AG04449 (cell line): Measurements from ENCODE around the gene LSS.

Experiments
- CTCF ChIA-PET: fragments of 350-600 bp; formaldehyde crosslinking; extraction: SDS; loops from one replicate; lab custom pipeline; 2021; ENCODE audit warnings: antibody characterized with exemption; lab: Yijun Ruan, JAX
- POLR2A ChIA-PET: fragments of 400-600, 350-600 bp; formaldehyde crosslinking; extraction: SDS; loops from one replicate; lab custom pipeline; 2020; ENCODE audit warnings: antibody characterized with exemption, inconsistent platforms; lab: Yijun Ruan, JAX
- DNase-seq: peaks from one replicate; pipeline ENCODE4 v3.0.0-alpha.2; 2010; ENCODE audit warnings: low read depth, low spot score
- H3K4me3 ChIP-seq: 2 replicates; pipeline ENCODE4 v1.5.1; 2011; ENCODE audit warnings: low read depth, mild to moderate bottlenecking, control low read depth, low read length
- CTCF ChIP-seq: IDR thresholded peaks from one replicate; pipeline ENCODE4 v1.5.1; 2011; ENCODE audit warnings: mild to moderate bottlenecking, moderate library complexity, low read length, control low read depth, inconsistent platforms; ENCODE audit not compliant: insufficient read depth; ENCODE audit errors: missing control alignments

The LSS gene

GRCh38 chr21:46265736-46266525, 37.4 kb upstream of the LSS start:
- POLR2A ChIA-PET = interaction anchor here (1.0 kb wide), 1 partner anchor 33 kb away, joined by 3 read pairs; no protein-coding TSS in a partner anchor
- no peak for DNase-seq
- CTCF ChIA-PET = interaction anchor here (0.8 to 1.0 kb wide), 3 partner anchors 8 to 122 kb away, joined by 3 to 4 read pairs (median 4); no protein-coding TSS in a partner anchor
- TF ChIP-seq CTCF = no peak
- no peak overlapping the region for H3K4me3 ChIP-seq

GRCh38 chr21:46264690-46265144, 36.1 kb upstream of the LSS start:
- ChIA-PET POLR2A (no interaction called here), CTCF (interaction anchor here (1.0 kb wide), 1 partner anchor 12 kb away, joined by 4 read pairs; no protein-coding TSS in a partner anchor)
- no peak overlapping the region for H3K4me3 ChIP-seq
- DNase-seq = no peak
- TF ChIP-seq CTCF = no peak

DNA sequence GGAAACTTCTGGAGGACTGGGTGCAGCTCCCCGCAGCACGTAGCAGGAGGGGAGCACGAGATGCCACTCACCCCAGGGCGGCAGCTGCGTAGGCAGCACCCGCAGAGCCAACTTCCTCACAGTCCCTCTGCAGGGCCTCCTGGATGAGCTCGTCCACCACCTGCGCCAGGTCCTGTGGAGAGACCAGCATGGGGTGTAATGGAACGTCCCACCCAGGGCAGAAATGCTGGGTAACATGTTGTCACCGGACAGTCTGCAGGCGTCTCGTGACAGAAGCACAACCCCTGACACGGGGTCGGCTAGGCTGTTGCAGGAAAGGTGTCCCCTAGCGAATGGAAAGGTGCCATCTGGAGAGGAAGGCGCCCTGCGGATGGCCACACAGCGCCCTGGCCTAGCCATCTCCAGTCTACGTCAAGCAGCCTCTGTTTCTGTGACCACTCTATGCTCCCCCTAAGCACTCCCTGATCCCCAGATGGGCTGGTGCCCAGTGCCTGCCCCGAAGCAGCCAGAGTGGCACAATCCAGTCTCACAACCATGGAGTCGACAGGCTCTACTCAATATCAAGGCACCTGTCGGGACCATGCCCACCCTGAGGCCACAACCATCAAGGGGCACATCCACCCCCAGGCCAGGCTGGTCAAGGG, 35.6 kb upstream of the LSS start:
- CTCF ChIA-PET = no interaction called here
- POLR2A ChIA-PET = no interaction called here
- no peak for DNase-seq
- no peak overlapping the region for H3K4me3 ChIP-seq
- no peak for TF ChIP-seq CTCF

- no peak for DNase-seq
- ChIA-PET POLR2A (no interaction called here), CTCF (interaction anchor here (1.0 to 1.5 kb wide), 3 partner anchors 16 to 114 kb away, joined by 3 read pairs; no protein-coding TSS in a partner anchor)
- no peak overlapping the region for H3K4me3 ChIP-seq
- no peak for TF ChIP-seq CTCF
Measured at GRCh38 chr21:46256501-46256994, 28.0 kb upstream of the LSS start.

GRCh38 chr21:46255758-46256337, 27.3 kb upstream of the LSS start:
- H3K4me3 ChIP-seq = no peak overlapping the region
- ChIA-PET CTCF (interaction anchor here (1.0 kb wide), 2 partner anchors 15 to 22 kb away, joined by 3 read pairs; no protein-coding TSS in a partner anchor), POLR2A (no interaction called here)
- DNase-seq = no peak
- TF ChIP-seq CTCF = no peak
